K562 (cell line): ENCODE data around the gene JUN. TPM values are rescaled to one million over a fixed set of nuclear protein-coding genes. Genes with fewer than 3 reads are reported as not detected.

Experiments used
- ATAC-seq: fragments of 200-7000 bp; cut with Tn5 transposase; 3 replicates; pipeline ENCODE4 v1.9.1; 2020; ENCODE audit warnings: moderate library complexity
- BruUV-seq: library from RNA; stranded (reverse); fragments of 400-500 nt; replicated peaks from 2 replicates; lab custom pipeline; 2021; lab: Mats Ljungman, UMichigan
- CTCF ChIA-PET: fragments of 300-600 bp; formaldehyde crosslinking; extraction: SDS; loops from one replicate; lab custom pipeline; 2021; ENCODE audit warnings: low intra/inter-chr PET ratio; lab: Yijun Ruan, JAX
- POLR2A ChIA-PET: fragments of 300-600, 350-650 bp; sonication (Branson Sonifier 250); formaldehyde crosslinking; extraction: SDS; loops from one replicate; lab custom pipeline; 2021; ENCODE audit warnings: antibody characterized with exemption, inconsistent platforms; lab: Yijun Ruan, JAX
- DNase-seq, 4 experiments: peaks; one replicate each; pipeline versions ENCODE4 v3.0.0 to v3.0.0-alpha.2; 2011 to 2018; ENCODE audit warnings: low spot score in 3 of 4, mixed read lengths in 3 of 4; ENCODE audit errors: extremely low read depth in 1 of 4
- FAIRE-seq: peaks from 2 replicates; lab custom pipeline; 2011; peaks lifted over from hg19 to GRCh38; lab: Jason Lieb, UNC
- H2AFZ ChIP-seq: 2 replicates; pipeline ENCODE4 v1.6.0; 2011; ENCODE audit warnings: low read depth, low read length, control low read depth, inconsistent platforms
- H3K27ac ChIP-seq: fragments of 200-600 bp; 3 replicates; pipeline ENCODE4 v1.8.0; 2011; ENCODE audit warnings: low read depth, mild to moderate bottlenecking, control low read depth, inconsistent platforms, low read length, moderate library complexity, mixed read lengths; ENCODE audit errors: extremely low read depth
- H3K27me3 ChIP-seq, 2 experiments: fragments of 300-600 bp in 1 of 2; 2 replicates in 1 of 2; 3 replicates in 1 of 2; pipeline versions ENCODE4 v1.6.0 to v1.8.0; 2011; ENCODE audit warnings: inconsistent platforms in 2 of 2, low read length in 2 of 2, mild to moderate bottlenecking in 1 of 2, mixed read lengths in 1 of 2, moderate library complexity in 1 of 2; ENCODE audit not compliant: control insufficient read depth in 2 of 2, insufficient read depth in 2 of 2
- H3K36me3 ChIP-seq: fragments of 300-600 bp; 3 replicates; pipeline ENCODE4 v1.8.0; 2011; ENCODE audit warnings: mild to moderate bottlenecking, low read length, inconsistent platforms; ENCODE audit not compliant: control insufficient read depth, insufficient read depth
- H3K4me1 ChIP-seq, 2 experiments: fragments of 200-600 bp in 1 of 2; replicated peaks in 1 of 2; 2 replicates in 1 of 2; 3 replicates in 1 of 2; pipeline versions ENCODE4 v1.5.1 to v1.8.0; 2011; ENCODE audit warnings: inconsistent platforms in 2 of 2, low read length in 2 of 2, mild to moderate bottlenecking in 1 of 2, mixed read lengths in 1 of 2, moderate library complexity in 1 of 2; ENCODE audit not compliant: control insufficient read depth in 2 of 2, insufficient read depth in 2 of 2
- H3K4me2 ChIP-seq: 2 replicates; pipeline ENCODE4 v1.6.1; 2011; ENCODE audit warnings: low read length, control low read depth, inconsistent platforms, mixed read lengths; ENCODE audit not compliant: insufficient read depth
- H3K4me3 ChIP-seq: fragments of 200-600 bp; sonication (generic), shearing (Covaris generic); 2 replicates; pipeline ENCODE4 v1.5.1; 2016; ENCODE audit warnings: control low read depth, inconsistent platforms
- H3K79me2 ChIP-seq: fragments of 200-600 bp; 3 replicates; pipeline ENCODE4 v1.8.0; 2011; ENCODE audit warnings: low read length, inconsistent platforms; ENCODE audit not compliant: control insufficient read depth, insufficient read depth
- H3K9ac ChIP-seq, 2 experiments: 2 replicates each; pipeline versions ENCODE4 v1.6.0 to v1.6.1; 2011; ENCODE audit warnings: low read depth in 2 of 2, low read length in 2 of 2, control low read depth in 1 of 2, inconsistent platforms in 1 of 2, mild to moderate bottlenecking in 1 of 2, mixed read lengths in 1 of 2; ENCODE audit not compliant: insufficient read depth in 1 of 2
- H3K9me1 ChIP-seq: one replicate; pipeline ENCODE4 v1.6.0; 2011; ENCODE audit warnings: inconsistent platforms, mild to moderate bottlenecking, low read length, moderate library complexity; ENCODE audit not compliant: control insufficient read depth, insufficient read depth
- H3K9me3 ChIP-seq: replicated peaks from 2 replicates; pipeline ENCODE4 v1.5.1; 2011; ENCODE audit warnings: low read depth, low read length, inconsistent platforms; ENCODE audit not compliant: control insufficient read depth, insufficient read depth
- H4K20me1 ChIP-seq: replicated peaks from 2 replicates; pipeline ENCODE4 v1.6.1; 2011; ENCODE audit warnings: low read length, inconsistent platforms, mixed read lengths; ENCODE audit not compliant: control insufficient read depth, insufficient read depth
- CAMTA2 ChIP-seq: fragments of 250-450 bp; sonication (Bioruptor Pico); conservative IDR thresholded peaks from 2 replicates; pipeline ENCODE4 v1.5.1; 2022
- KLF6 ChIP-seq: fragments of 250-450 bp; sonication (Bioruptor Pico); IDR thresholded peaks from 2 replicates; pipeline ENCODE4 v1.4.0; 2020; ENCODE audit warnings: mild to moderate bottlenecking, moderate library complexity, borderline replicate concordance
- NRF1 ChIP-seq, 2 experiments: fragments of 450-650 bp; IDR thresholded peaks in 1 of 2; conservative IDR thresholded peaks in 1 of 2; 2 replicates each; pipeline ENCODE4 v1.6.1; 2014; ENCODE audit warnings: mild to moderate bottlenecking in 2 of 2
- ZNF431 ChIP-seq: sonication (generic); formaldehyde crosslinking; IDR thresholded peaks from 2 replicates; pipeline ENCODE4 v1.8.0; 2022; ENCODE audit warnings: mild to moderate bottlenecking, missing genetic modification reagents
- WGBS: fragments of 100-300 bp; shearing (Covaris generic); methylation state at CpG from one replicate; pipeline ENCODE4 v1.1.6; 2016; ENCODE audit warnings: low coverage, mixed read lengths; ENCODE audit not compliant: insufficient coverage; ENCODE audit errors: missing lambda C conversion rate; 5-methylcytosine and 5-hydroxymethylcytosine counted together
- in situ Hi-C: fragments of 300-500 bp; cut with MboI; formaldehyde crosslinking; loops from 4 replicates; pipeline ENCODE4 v1.15.0; 2018; ENCODE audit warnings: inconsistent platforms, mixed read lengths
- intact Hi-C: fragments of 100-400 bp; cut with micrococcal nuclease; formaldehyde crosslinking; loops from 2 replicates; pipeline ENCODE4 v1.14.2; 2022
- polyA plus RNA-seq, 8 experiments: library from polyadenylated mRNA; depleted of rRNA in 4 of 8; stranded (reverse) in 5 of 8; unstranded in 3 of 8; fragments of >200 nt; fragmentation: Nextera tagmentation in 2 of 8; fragmentation: Illumina TruSeq in 1 of 8; extraction: Ambion mirVana in 2 of 8; extraction: Trizol in 1 of 8; gene quantifications; 2 replicates each; pipeline versions ENCODE4 v1.2.1 to v1.2.3, GENCODE V29; 2011 to 2014; ENCODE audit warnings: inconsistent platforms in 1 of 8, missing spikeins in 1 of 8
- total RNA-seq, 7 experiments: library from RNA; depleted of rRNA in 6 of 7; stranded (reverse); fragments of >200 nt in 6 of 7; fragmentation: Illumina TruSeq in 2 of 7; extraction: Trizol in 2 of 7; gene quantifications; 2 replicates each; pipeline versions ENCODE4 v1.2.1 to v1.2.3, GENCODE V29; 2011 to 2021; ENCODE audit warnings: low replicate concordance in 1 of 7
- TF ChIP-seq, protein P1 (sequence below): fragments of 450-650 bp; IDR thresholded peaks from 2 replicates; pipeline ENCODE4 v1.6.1; 2014; ENCODE audit warnings: low read depth, mild to moderate bottlenecking, moderate library complexity, borderline replicate concordance
- TF ChIP-seq, protein P2 (sequence below): fragments of 450-650 bp; IDR thresholded peaks from 2 replicates; pipeline ENCODE4 v1.6.1; 2016; ENCODE audit warnings: mild to moderate bottlenecking, moderate library complexity

JUN gene
- total and polyA plus RNA-seq, 9 of the 15 experiments (the other 6 are each of a cell fraction or from before 2014, with no cell fraction given), result 0.32 to 23.4 (median 4.0) TPM

GRCh38 chr1:58754683-58755467 is 29.0 kb downstream of the JUN start (continued):
- TF ChIP-seq, protein P1, sequence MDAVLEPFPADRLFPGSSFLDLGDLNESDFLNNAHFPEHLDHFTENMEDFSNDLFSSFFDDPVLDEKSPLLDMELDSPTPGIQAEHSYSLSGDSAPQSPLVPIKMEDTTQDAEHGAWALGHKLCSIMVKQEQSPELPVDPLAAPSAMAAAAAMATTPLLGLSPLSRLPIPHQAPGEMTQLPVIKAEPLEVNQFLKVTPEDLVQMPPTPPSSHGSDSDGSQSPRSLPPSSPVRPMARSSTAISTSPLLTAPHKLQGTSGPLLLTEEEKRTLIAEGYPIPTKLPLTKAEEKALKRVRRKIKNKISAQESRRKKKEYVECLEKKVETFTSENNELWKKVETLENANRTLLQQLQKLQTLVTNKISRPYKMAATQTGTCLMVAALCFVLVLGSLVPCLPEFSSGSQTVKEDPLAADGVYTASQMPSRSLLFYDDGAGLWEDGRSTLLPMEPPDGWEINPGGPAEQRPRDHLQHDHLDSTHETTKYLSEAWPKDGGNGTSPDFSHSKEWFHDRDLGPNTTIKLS, result no peak
- TF ChIP-seq, all 486 proteins: peak for 44

- no peaks in the 10 kb centered on the region for H3K79me2 ChIP-seq
- H3K4me3 ChIP-seq, result no peak overlapping the region
- H3K27ac ChIP-seq, result no peak overlapping the region
- H3K4me2 ChIP-seq, result no peak overlapping the region
- H3K9ac ChIP-seq, result no peak overlapping the region
- ATAC-seq, result peak; percentile 37
- POLR2A ChIA-PET, result interaction anchor here (0.7 to 1.1 kb wide), 3 partner anchors 27 to 439 kb away, joined by 3 to 4 read pairs (median 3); no protein-coding TSS in a partner anchor
- CTCF ChIA-PET, result no interaction called here
- no peak for DNase-seq
- FAIRE-seq, result peak; percentile 6
- H4K20me1 ChIP-seq, result no peaks in the 10 kb centered on the region
- peaks cover 10 to 26% of the 10 kb centered on the region in 2 experiments for H3K4me1 ChIP-seq
- peaks cover 7% of the 10 kb centered on the region for H3K9me1 ChIP-seq
- no peak overlapping the region for H2AFZ ChIP-seq
- in situ Hi-C loops, result no loop called here
- intact Hi-C loops, result no loop called here
- H3K9me3 ChIP-seq, result no peaks in the 10 kb centered on the region
- no peaks in the 10 kb centered on the region for H3K27me3 ChIP-seq
- no peaks in the 10 kb centered on the region for H3K36me3 ChIP-seq
- 61% methylated on average over 3 of the region's 3 CpGs for WGBS
- no TSS peak for BruUV-seq
- TF ChIP-seq NRF1 (conservative IDR thresholded peaks at IDR 0.05 in 1 of 2, IDR thresholded peaks at IDR 0.05 in 1 of 2) (no peak), ZNF431 (CRISPR knock-in tag) (no peak), KLF6 (no peak), CAMTA2 (no peak)
- TF ChIP-seq, protein P2, sequence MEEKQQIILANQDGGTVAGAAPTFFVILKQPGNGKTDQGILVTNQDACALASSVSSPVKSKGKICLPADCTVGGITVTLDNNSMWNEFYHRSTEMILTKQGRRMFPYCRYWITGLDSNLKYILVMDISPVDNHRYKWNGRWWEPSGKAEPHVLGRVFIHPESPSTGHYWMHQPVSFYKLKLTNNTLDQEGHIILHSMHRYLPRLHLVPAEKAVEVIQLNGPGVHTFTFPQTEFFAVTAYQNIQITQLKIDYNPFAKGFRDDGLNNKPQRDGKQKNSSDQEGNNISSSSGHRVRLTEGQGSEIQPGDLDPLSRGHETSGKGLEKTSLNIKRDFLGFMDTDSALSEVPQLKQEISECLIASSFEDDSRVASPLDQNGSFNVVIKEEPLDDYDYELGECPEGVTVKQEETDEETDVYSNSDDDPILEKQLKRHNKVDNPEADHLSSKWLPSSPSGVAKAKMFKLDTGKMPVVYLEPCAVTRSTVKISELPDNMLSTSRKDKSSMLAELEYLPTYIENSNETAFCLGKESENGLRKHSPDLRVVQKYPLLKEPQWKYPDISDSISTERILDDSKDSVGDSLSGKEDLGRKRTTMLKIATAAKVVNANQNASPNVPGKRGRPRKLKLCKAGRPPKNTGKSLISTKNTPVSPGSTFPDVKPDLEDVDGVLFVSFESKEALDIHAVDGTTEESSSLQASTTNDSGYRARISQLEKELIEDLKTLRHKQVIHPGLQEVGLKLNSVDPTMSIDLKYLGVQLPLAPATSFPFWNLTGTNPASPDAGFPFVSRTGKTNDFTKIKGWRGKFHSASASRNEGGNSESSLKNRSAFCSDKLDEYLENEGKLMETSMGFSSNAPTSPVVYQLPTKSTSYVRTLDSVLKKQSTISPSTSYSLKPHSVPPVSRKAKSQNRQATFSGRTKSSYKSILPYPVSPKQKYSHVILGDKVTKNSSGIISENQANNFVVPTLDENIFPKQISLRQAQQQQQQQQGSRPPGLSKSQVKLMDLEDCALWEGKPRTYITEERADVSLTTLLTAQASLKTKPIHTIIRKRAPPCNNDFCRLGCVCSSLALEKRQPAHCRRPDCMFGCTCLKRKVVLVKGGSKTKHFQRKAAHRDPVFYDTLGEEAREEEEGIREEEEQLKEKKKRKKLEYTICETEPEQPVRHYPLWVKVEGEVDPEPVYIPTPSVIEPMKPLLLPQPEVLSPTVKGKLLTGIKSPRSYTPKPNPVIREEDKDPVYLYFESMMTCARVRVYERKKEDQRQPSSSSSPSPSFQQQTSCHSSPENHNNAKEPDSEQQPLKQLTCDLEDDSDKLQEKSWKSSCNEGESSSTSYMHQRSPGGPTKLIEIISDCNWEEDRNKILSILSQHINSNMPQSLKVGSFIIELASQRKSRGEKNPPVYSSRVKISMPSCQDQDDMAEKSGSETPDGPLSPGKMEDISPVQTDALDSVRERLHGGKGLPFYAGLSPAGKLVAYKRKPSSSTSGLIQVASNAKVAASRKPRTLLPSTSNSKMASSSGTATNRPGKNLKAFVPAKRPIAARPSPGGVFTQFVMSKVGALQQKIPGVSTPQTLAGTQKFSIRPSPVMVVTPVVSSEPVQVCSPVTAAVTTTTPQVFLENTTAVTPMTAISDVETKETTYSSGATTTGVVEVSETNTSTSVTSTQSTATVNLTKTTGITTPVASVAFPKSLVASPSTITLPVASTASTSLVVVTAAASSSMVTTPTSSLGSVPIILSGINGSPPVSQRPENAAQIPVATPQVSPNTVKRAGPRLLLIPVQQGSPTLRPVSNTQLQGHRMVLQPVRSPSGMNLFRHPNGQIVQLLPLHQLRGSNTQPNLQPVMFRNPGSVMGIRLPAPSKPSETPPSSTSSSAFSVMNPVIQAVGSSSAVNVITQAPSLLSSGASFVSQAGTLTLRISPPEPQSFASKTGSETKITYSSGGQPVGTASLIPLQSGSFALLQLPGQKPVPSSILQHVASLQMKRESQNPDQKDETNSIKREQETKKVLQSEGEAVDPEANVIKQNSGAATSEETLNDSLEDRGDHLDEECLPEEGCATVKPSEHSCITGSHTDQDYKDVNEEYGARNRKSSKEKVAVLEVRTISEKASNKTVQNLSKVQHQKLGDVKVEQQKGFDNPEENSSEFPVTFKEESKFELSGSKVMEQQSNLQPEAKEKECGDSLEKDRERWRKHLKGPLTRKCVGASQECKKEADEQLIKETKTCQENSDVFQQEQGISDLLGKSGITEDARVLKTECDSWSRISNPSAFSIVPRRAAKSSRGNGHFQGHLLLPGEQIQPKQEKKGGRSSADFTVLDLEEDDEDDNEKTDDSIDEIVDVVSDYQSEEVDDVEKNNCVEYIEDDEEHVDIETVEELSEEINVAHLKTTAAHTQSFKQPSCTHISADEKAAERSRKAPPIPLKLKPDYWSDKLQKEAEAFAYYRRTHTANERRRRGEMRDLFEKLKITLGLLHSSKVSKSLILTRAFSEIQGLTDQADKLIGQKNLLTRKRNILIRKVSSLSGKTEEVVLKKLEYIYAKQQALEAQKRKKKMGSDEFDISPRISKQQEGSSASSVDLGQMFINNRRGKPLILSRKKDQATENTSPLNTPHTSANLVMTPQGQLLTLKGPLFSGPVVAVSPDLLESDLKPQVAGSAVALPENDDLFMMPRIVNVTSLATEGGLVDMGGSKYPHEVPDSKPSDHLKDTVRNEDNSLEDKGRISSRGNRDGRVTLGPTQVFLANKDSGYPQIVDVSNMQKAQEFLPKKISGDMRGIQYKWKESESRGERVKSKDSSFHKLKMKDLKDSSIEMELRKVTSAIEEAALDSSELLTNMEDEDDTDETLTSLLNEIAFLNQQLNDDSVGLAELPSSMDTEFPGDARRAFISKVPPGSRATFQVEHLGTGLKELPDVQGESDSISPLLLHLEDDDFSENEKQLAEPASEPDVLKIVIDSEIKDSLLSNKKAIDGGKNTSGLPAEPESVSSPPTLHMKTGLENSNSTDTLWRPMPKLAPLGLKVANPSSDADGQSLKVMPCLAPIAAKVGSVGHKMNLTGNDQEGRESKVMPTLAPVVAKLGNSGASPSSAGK, result no peak; the same call in 1 of the 2 replicates
Observed at GRCh38 chr1:58754073-58754613, 29.7 kb downstream of the JUN start.
